Heart right ventricle (tissue), 16 donors: ENCODE measurements around the gene RABL6. TPM values are rescaled to one million over a fixed set of nuclear protein-coding genes. Genes with fewer than 3 reads are reported as not detected.
"Not testable (repeated sequence)": the region's sequence is repeated elsewhere in the genome, so short reads cannot be mapped to it uniquely, and the experiment has no call there.

Source experiments
- ATAC-seq, 8 donors: fragments of 200-7000 bp; cut with Tn5 transposase; one replicate each; pipeline ENCODE4 v1.9.1; 2020; ENCODE audit warnings: mild to moderate bottlenecking in 8 of 8, moderate library complexity in 8 of 8, moderate number of reproducible peaks in 1 of 8
- DNase-seq, 2 donors: peaks; one replicate each; pipeline ENCODE4 v3.0.0-alpha.2; 2020
- H3K27ac ChIP-seq, 10 donors: fragments of 200-600 bp; sonication (generic) in 2 of 10; one replicate each; pipeline versions ENCODE4 v1.5.0 to v1.8.0; 2020 to 2022; ENCODE audit warnings: mild to moderate bottlenecking in 3 of 10
- H3K27me3 ChIP-seq, 7 donors: fragments of 200-600 bp; one replicate each; pipeline ENCODE4 v1.8.0; 2021 to 2022; ENCODE audit warnings: mild to moderate bottlenecking in 2 of 7
- H3K36me3 ChIP-seq, 9 donors: fragments of 200-600 bp; sonication (generic) in 1 of 9; one replicate each; pipeline versions ENCODE4 v1.5.0 to v1.8.0; 2020 to 2022; ENCODE audit warnings: mild to moderate bottlenecking in 2 of 9
- H3K4me1 ChIP-seq, 9 donors: fragments of 200-600 bp; sonication (generic) in 1 of 9; one replicate each; pipeline versions ENCODE4 v1.5.0 to v1.8.0; 2020 to 2022; ENCODE audit warnings: mild to moderate bottlenecking in 4 of 9
- H3K4me3 ChIP-seq, 10 donors: fragments of 200-600 bp; sonication (generic) in 2 of 10; one replicate each; pipeline versions ENCODE4 v1.5.0 to v1.8.0; 2020 to 2022; ENCODE audit warnings: mild to moderate bottlenecking in 7 of 10, moderate library complexity in 2 of 10
- H3K9me3 ChIP-seq, 11 donors: fragments of 200-600 bp in 10 of 11; sonication (generic) in 2 of 11; one replicate each; pipeline versions ENCODE4 v1.5.0 to v1.8.0; 2013 to 2022; ENCODE audit warnings: mild to moderate bottlenecking in 2 of 11, control low read depth in 1 of 11, moderate library complexity in 1 of 11
- WGBS, 2 donors: extraction: QIAGEN DNeasy Blood & Tissue Kit; methylation state at CpG; one replicate each; pipeline ENCODE4 v1.1.7; 2013; ENCODE audit warnings: inconsistent platforms in 1 of 2; 5-methylcytosine and 5-hydroxymethylcytosine counted together
- intact Hi-C, 10 donors: fragments of 100-400 bp; cut with DNase I; formaldehyde crosslinking; loops; one replicate each; pipeline versions ENCODE4 v1.11.1 to v1.14.2; 2022
- polyA plus RNA-seq, 2 donors: library from polyadenylated mRNA; stranded (reverse); fragments of 200-250 nt; gene quantifications; one replicate each; pipeline ENCODE4 v1.2.3, GENCODE V29; 2013
- total RNA-seq, 10 donors: library from RNA; stranded (reverse); fragmentation: NEBNext Ultra II Directional in 3 of 10; extraction: Animal tissue kit (Norgen Biotek cat#: 25700) in 3 of 10; gene quantifications; one replicate each; pipeline versions ENCODE4 v1.2.1 to v1.2.4, GENCODE V29; 2021 to 2023
- TF ChIP-seq, protein P1 (sequence below), 9 donors: fragments of 200-600 bp; sonication (generic) in 2 of 9; IDR thresholded peaks; one replicate each; pipeline versions ENCODE4 v1.5.0 to v1.8.0; 2021 to 2022; ENCODE audit warnings: antibody characterized with exemption in 9 of 9, mild to moderate bottlenecking in 5 of 9, moderate library complexity in 1 of 9
- donor health status: Arrhythmogenic right ventricular cardiomyopathy.
- donor health status: ischemic (EF 13 %, LVEDD 7.1; RV severe dilation, severe dysfunction).
- donor health status: healthy with polysubstance abuse.
- donor health status: DM: no; HTN: yes; CAD: no.
- donor health status: DM: no; HTN: no; CAD: no.
- donor health status: ischemic (EF 25% LVEDD 6.9; RV normal size, moderate dysfunction).
- donor health status: ischemic (EF 25% LVEDD 5.7; RV mildly dilated, moderate dysfunction).
- donor health status: healthy.
- donor health status: DM: yes; HTN: yes; CAD: no.
- donor health status: Ischemic cardiomyopathy.
- donor health status: ischemic (EF 35%, LVEDD 5.7; RV mildly dilated, moderate dysfunction).
- donor health status: nonischemic (EF 11% LVEDD 7.7; RV severe dilation, severe dysfunction).
- donor health status: DM: yes; HTN: yes; CAD: no.
- donor health status: PGD.
- donor health status: ischemic (EF 29% LVEDD 5.4; RV normal size, mild dysfunction).
- donor health status: nonischemic (EF 23%, LVEDD 6.1; RV moderate dilation, normal function).

The RABL6 gene
- total and polyA plus RNA-seq, 12 donors: 60.5 to 97.4 (median 66.6) TPM

DNA sequence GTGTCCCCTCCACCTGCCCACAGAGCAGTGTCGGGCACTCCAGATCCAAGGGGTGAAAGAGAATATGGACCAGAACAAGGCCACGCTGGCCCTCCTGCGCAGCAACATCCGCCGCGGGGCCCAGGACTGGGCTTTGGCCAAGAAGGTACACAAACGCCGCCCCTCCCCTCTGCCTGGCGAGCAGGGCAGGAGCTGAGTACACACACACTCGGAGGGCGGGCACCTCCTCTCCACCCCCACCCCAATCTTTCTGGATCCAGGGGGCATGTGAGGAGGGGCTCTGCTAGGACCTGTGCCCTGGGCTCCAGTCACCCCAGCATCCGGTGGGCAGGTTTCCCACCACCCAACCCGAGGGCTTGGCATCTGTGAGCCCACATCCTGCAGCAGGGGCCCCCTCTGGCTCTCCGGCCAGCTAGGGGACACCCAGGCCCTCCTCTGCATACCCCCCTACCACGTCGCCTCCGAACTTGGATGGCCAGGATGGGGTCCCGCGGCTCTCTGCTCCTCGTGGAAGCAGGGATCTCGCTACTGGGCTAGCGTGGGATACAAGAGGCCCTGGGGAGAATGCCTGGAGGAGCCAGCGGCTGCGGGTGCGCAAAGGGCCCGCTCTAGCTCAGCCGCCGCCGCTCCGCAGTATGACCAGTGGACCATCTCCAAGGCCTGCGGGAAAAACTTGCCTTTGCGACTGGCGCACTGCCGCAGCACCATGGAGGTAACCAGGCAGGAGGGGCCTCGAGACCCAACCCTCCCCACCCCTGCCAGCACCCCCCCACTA is 8.5 kb upstream of the RABL6 start:
- Histone ChIP-seq H3K4me1 (peaks cover 17 to 71% (median 52%) of the 10 kb centered on the region in 9 donors), H3K9me3 (no peaks in the 10 kb centered on the region), H3K27me3 (peaks cover 0 to 61% (median 42%) of the 10 kb centered on the region in 7 donors), H3K36me3 (peaks cover 0 to 5% (median 0%) of the 10 kb centered on the region in 9 donors), H3K27ac (peak overlapping the region in 5 of 10 donors; percentile 10 to 46 (median 31)), H3K4me3 (peak overlapping the region; percentile 18 to 54 (median 50))
- peak in 4 of 8 donors; percentile 1 to 12 (median 2) for ATAC-seq
- TF ChIP-seq, protein P1, sequence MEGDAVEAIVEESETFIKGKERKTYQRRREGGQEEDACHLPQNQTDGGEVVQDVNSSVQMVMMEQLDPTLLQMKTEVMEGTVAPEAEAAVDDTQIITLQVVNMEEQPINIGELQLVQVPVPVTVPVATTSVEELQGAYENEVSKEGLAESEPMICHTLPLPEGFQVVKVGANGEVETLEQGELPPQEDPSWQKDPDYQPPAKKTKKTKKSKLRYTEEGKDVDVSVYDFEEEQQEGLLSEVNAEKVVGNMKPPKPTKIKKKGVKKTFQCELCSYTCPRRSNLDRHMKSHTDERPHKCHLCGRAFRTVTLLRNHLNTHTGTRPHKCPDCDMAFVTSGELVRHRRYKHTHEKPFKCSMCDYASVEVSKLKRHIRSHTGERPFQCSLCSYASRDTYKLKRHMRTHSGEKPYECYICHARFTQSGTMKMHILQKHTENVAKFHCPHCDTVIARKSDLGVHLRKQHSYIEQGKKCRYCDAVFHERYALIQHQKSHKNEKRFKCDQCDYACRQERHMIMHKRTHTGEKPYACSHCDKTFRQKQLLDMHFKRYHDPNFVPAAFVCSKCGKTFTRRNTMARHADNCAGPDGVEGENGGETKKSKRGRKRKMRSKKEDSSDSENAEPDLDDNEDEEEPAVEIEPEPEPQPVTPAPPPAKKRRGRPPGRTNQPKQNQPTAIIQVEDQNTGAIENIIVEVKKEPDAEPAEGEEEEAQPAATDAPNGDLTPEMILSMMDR (IDR thresholded peaks at IDR 0.05): no peak
- no peak for DNase-seq
- intact Hi-C loops: loop anchor here in 1 of 10 donors (10.0 kb wide), 1 partner anchor 46 kb away; the partner anchor contains the start of genes AJM1 and PHPT1
- whole genome bisulfite sequencing, 2 donors: 28 to 29% methylated on average over 35 of the region's 35 CpGs

DNA sequence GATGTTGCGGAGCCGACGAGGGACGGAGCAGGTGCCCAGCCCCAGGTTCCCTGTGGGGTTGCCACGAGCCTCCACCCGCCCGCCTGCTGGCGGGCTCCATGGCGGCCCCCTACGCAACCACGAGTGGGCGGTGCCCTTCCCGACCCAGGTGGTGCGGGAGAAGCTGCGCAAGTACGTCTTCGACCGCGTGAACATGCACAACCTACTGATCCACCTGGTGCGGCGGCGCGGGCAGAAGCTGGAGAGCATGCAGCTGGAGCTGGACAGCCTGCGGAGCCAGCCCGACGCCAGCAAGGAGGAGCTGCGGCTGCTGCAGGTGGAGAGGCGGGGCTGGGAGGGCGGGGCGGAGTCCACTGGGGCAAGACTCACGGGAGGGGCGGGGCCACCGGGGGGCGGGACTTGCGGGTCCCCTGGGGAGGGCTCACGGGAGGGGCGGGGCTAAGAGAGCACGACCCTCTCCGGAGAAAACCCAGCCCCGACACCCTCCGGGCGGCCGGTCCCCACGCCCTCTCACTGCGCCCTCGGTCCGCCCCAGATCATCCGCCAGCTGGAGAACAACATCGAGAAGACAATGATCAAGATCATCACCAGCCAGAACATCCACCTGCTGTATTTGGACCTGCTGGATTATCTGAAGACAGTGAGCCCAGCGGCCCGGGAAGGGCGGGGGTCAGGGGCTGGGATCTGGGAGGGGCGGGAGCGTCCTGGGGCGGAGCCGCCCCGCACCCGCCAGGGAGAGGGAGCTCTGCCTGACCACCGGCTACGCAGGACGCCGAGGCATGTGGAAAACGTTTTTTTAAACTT is 7.7 kb upstream of the RABL6 start:
- no peaks in the 10 kb centered on the region for H3K9me3 ChIP-seq
- peak overlapping the region in 6 of 10 donors; percentile 10 to 66 (median 29) for H3K27ac ChIP-seq
- H3K4me1 ChIP-seq: peaks cover 17 to 63% (median 48%) of the 10 kb centered on the region in 9 donors
- peaks cover 0 to 61% (median 42%) of the 10 kb centered on the region in 7 donors for H3K27me3 ChIP-seq
- ATAC-seq (peak; percentile 64 to 85 (median 80)), DNase-seq (peak; percentile 77 to 87)
- intact Hi-C loops: loop anchor here in 1 of 10 donors (10.0 kb wide), 1 partner anchor 45 kb away; the partner anchor contains the start of genes AJM1 and PHPT1
- 1 to 2% methylated on average over 57 to 63 of the region's 63 CpGs for WGBS, 2 donors
- H3K36me3 ChIP-seq: no peaks in the 10 kb centered on the region
- TF ChIP-seq, protein P1 (IDR thresholded peaks at IDR 0.05): no peak
- H3K4me3 ChIP-seq: peak overlapping the region; percentile 18 to 54 (median 50)

DNA sequence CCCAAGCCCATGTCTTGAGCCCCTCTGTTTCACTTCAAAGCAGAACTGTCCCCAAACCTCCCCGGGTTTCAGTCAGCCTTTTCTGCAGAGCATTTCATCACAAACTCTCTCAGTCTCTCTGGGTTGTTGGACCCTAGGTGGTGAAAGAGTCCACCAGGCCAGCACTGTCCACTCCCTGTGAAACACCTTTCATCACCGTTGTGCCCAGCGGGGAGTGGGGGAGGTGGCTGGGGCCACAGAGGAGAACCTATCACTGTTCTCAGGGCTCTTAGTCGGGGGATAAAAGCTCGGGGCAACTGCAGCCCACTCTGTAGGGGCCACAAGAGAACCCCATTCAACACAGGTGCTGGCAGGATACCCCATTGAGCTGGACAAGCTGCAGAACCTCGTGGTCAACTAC is 5.4 kb upstream of the RABL6 start:
- intact Hi-C loops: no loop called here
- WGBS, 2 donors: 74 to 78% methylated on average over 6 of the region's 6 CpGs
- ATAC-seq (no peak), DNase-seq (no peak)
- Histone ChIP-seq H3K36me3 (peaks cover 0 to 3% (median 0%) of the 10 kb centered on the region in 9 donors), H3K9me3 (no peaks in the 10 kb centered on the region), H3K27ac (no peak overlapping the region), H3K4me3 (no peak overlapping the region), H3K4me1 (peaks cover 12 to 53% (median 40%) of the 10 kb centered on the region in 9 donors), H3K27me3 (peaks cover 0 to 53% (median 42%) of the 10 kb centered on the region in 7 donors)
- TF ChIP-seq, protein P1 (IDR thresholded peaks at IDR 0.05): no peak

DNA sequence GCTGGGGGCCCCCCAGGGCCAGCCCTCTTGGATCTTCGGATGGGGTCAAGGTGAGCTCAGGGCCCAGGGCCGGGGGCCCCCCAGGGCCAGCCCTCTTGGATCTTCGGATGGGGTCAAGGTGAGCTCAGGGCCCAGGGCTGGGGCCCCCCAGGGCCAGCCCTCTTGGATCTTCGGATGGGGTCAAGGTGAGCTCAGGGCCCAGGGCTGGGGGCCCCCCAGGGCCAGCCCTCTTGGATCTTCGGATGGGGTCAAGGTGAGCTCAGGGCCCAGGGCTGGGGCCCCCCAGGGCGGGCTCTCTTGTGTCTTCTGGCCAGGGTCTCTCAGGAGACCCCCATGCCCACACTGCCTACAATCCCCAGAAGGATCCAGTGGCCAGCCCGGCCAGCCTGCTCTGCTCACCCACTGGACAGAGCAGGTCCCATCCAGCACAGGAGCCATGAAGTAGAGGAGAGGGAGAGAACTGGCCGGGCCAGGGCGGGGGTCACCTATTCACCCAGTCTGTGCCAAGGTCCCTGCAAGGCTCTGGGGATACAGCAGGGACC is 4.7 kb upstream of the RABL6 start:
- intact Hi-C loops, ATAC-seq, DNase-seq, H3K27ac ChIP-seq, H3K4me3 ChIP-seq, H3K9me3 ChIP-seq, H3K36me3 ChIP-seq: not testable (repeated sequence)
- peaks cover 0 to 45% (median 36%) of the 10 kb centered on the region in 7 donors for H3K27me3 ChIP-seq
- 96% methylated on average over 6 to 8 of the region's 9 CpGs for WGBS, 2 donors
- H3K4me1 ChIP-seq: peaks cover 9 to 48% (median 36%) of the 10 kb centered on the region in 9 donors
